Forelimb muscle (tissue), 1 donor: ENCODE results near the gene ETV1. TPM values are rescaled to one million over a fixed set of nuclear protein-coding genes. Genes with fewer than 3 reads are reported as not detected.
A peak's percentile ranks its signal among the peaks of the same experiment; 100 is the strongest.
"Not testable (repeated sequence)": the region's sequence is repeated elsewhere in the genome, so short reads cannot be mapped to it uniquely, and the experiment has no call there.

ENCODE experiments used
- DNase-seq: peaks from one replicate; pipeline ENCODE4 v3.0.0-alpha.2; 2013; ENCODE audit warnings: low read depth
- polyA plus RNA-seq: library from polyadenylated mRNA; unstranded; fragments of 120-200 nt; gene quantifications from one replicate; pipeline ENCODE4 v1.2.1, GENCODE V29; 2013; ENCODE audit not compliant: insufficient read length

The ETV1 gene
- polyA plus RNA-seq, 1 donor: 11.0 TPM

DNA sequence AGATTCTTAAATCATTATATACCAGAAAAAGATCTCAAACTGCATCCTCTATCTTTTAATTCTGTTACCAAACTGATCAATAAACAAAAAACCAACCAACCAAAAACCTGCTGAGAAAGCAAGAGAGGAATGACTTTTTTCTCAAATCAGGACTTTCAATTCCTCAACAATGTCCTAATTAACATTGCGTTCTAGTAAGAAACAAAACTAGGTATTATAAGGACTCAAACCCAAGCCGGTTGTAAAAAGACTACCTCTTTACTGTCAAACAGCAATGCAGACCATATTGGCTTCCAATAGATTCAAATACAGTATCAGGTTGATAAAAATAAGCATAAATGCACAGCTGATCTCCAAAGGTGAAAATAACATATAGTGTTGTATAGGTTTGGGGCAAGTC, 57.3 kb downstream of the ETV1 start:
- no peak for DNase-seq

DNA sequence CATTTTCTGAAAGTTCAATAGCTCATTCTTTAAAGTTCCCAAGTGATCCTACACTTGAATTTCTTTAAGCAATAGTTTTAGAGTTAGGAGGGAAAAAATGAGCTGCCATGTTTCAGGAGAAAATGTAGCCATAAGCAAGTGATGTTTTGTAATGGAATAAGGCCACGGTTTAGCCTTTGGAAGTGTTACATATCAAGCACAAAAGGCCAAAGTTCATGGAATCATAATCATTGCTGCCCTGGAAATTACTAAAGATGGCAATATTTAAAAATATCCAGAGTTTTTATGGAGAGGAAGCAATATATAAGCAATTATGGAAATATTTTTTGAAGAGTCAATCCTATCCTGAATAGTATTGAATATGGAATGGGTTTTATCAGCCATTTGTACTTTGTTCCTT, 68.4 kb downstream of the ETV1 start:
- no peak for DNase-seq

DNA sequence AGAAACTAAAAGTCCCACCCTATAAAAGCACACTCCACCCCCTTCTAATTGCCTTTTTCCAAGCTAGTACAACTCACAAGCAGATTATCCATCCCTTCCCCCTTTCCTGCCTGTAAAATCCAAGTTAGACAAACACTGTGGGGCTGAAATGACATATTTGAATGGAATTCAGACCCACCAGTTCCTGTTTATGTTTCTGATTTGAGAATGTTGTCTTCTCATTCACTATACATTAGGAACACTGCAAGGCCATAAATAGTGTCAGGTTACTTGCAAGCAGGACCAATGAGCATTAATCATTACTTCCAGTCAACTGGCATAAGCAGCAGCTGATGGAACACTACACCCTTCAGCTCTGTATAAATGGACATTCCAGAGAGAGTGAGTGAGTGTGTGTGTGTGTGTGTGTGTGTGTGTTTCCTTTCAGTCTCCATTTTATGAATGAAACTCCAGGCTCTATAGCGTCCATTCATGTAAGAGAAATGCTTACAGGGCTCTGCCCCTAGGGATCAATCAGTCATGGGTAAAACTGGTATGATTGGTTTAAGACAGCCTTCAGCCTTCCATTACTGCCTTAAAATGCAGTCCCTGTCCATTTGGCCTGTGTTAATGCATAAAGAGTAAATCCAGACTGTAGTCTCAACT, 69.3 kb downstream of the ETV1 start:
- peak; percentile 73 for DNase-seq

DNA sequence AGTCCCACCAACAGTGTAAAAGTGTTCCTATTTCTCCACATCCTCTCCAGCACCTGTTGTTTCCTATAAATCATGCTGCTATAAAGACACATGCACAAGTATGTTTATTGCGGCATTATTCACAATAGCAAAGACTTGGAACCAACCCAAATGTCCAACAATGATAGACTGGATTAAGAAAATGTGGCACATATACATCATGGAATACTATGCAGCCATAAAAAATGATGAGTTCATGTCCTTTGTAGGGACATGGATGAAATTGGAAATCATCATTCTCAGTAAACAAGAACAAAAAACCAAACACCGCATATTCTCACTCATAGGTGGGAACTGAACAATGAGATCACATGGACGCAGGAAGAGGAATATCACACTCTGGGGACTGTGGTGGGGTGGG, 71.1 kb downstream of the ETV1 start:
- DNase-seq: not testable (repeated sequence)

DNA sequence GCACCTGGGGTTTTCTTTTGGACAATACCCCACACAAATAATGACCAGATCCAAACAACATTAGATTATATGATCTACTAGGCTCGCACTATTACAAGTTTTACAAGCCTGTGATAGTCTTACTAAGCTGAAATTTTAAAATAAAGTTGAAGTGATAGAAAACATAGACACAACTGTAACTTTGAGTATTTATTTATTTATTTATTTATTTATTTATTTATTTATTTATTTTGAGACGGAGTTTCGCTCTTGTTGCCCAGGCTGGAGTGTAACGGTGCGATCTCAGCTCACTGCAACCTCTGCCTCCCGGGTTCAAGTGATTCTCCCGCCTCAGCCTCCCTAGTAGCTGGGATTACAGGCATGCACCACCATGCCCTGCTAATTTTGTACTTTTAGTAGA, 72.4 kb downstream of the ETV1 start:
- DNase-seq: not testable (repeated sequence)

DNA sequence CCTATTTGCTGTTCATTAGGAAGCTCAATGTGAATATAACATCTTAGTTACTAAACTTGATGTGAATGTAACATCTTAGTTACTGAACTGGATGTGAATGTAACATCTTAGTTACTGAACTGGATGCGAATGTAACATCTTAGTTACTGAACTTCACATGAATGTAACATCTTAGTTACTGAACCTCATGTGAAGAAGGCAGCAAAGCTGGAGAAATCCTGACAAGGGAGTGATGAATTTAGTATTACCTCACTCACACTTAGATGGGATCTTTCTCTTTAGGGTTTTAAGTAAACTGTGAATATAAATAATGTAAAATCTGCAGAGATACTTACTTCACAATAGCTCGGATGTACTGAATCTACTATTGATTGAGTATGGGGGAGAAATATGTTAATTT, 73.6 kb downstream of the ETV1 start:
- DNase-seq: no peak

DNA sequence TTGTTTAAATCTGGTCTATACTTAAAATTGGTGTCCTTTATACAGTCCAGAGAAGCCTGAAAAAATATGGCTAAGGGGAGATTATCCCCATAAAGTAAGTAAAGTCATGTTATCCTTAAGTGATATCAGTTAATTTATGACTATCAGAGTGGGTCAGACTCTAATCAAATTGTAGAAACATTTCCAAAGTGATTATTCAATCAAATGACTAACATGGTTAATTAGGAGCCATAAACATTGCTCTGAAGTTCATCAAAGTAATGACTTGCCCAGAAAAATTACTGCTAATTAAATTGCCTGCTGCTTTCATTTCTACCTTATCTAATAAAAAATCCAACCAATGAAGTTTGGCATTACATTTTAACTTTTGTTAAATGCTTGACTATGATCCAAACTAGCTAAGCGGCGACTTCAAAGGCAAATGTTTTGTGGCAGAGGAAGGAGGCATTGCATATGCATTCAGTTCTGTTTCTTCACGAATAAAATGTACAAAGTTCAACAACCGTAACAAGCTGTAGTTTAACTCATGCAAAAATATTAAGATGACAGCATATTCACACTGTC, 76.7 kb downstream of the ETV1 start:
- DNase-seq: no peak

DNA sequence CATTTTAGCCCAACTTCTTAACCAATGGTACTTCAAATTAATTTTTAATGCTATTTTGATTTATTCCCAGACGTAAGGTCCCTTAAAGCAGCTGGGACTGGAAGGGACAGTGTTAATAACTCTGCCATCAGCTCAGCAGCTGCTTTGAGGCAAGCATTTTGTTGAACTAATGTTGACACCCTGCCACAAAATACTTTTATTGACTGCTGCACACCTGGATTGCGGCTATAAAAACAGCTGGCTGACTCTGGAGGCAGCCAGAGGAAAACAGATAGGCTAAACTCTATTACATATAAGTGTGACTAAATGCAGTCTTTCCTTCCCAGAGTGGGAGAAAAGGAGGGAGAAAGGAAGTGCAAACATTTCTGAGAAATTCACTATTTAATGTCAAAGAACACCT, 77.6 kb downstream of the ETV1 start:
- no peak for DNase-seq

DNA sequence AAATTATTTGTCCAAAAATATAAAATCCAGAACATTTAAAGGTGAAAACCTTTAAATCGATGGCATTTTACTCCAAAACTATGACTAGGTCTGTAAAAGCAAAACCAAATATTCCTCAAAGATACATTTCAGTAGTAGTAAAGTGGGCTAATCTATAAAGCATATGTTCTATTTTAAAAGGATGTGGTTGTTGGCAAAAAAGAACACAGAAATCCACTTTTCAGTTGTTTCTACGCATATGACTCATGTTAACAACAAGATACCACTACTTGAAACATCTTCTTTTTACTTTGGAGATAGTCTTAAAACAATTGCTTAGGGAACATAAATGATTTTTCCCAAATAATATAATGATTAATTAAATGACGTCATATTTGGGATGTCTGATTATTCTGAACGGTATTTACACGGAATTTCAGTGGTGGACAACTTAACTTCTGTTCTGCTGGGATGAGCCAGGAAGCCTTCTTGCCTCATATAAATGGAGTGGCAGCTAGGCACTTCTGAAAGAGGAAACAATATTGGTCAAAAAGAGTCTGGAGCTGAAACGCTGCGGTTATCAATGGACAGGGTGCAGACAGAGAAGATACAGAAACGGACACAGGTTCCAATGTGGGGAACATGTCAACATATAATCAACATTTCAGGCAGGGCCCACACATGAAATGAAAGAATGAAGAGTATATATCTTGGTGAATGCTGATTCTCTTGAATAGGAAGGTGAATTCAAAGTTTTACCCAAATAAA, 78.5 kb downstream of the ETV1 start:
- DNase-seq: no peak

DNA sequence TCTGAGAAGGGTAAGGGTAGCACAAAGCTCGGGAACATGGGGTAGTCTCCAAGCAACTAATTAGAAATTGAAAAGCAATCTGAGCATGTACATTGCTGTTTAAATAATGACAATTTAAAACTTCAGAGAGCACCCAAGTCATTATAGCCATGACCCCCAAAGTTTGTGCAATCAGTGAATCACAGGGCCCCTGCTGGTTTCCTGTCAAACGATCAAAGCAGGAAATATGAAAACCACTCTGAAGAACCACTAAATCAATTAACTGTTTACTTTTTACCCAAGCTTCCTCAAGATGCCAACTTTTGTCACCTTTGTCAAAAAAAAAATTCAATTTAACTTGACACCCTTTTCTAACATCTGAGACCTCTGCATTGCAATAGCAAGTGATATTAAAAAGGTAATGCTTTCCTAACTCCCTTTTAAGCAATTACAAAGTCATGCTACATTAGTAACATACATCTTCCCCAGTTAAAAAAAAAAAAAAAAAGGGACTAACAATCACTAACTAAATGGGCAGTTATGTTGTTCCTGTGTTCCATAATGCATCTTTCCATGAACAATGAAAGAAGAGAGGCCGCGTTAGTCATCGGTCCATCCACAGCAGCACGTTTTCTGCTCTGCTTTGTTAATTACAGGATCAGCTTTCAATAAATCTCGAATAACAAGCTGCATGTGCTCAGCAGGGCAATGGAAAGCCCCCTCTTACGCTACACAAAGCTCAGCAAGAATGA, 80.6 kb downstream of the ETV1 start:
- DNase-seq: no peak

DNA sequence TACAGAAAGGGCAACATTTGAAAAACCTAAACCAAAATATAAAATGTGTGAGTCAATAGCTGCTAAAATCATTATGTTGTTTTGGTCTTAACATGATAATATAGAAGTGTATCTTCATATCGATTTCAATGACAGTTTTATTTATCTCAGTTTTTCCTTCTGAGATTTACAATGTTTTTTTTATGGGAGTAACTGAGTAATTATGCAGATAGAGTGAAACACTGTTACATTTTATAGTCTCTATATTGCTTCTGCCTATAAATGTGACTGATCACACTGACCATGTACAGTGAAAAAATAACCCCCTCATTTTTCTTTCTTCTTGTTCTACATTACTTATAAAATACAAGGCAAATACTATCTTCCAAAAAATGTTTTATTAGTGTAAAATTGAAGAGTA, 81.6 kb downstream of the ETV1 start:
- no peak for DNase-seq

DNA sequence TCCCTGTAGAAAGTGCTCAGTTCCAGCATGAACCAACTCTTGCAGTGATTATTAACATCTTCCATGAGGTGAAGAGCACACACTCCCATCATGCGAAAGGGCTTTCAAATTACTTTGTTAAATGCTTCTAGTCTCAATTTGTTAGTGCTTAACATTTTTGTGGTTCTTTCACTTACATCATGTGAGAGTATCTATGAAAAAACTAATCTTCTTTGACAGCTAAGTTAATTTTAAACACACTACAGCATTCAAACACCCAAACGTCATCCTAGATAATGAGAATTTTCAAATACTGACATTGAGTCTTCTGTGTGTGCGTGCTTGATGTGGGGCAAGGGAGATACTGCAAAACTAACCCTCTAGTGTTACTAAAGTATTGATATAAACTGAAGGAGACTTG, 84.8 kb downstream of the ETV1 start:
- no peak for DNase-seq

DNA sequence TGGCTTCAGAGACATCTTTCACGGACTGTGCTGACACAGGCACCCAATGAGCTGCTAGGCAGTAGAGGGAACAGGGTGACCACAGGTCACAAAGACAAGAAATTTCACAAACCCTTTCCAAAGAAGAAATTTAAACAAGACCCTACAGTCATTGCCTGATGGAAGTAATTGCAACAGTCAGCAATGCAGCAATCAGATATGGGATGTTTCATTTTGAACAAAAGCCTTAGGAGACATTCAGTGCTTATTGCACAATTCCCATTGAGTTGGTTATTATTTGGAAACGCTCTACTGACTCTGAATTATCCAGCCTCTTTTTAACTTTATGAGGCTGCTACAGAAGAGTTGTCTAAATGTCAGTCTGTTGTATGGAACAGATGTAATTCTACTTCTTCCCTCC, 85.5 kb downstream of the ETV1 start:
- no peak for DNase-seq

DNA sequence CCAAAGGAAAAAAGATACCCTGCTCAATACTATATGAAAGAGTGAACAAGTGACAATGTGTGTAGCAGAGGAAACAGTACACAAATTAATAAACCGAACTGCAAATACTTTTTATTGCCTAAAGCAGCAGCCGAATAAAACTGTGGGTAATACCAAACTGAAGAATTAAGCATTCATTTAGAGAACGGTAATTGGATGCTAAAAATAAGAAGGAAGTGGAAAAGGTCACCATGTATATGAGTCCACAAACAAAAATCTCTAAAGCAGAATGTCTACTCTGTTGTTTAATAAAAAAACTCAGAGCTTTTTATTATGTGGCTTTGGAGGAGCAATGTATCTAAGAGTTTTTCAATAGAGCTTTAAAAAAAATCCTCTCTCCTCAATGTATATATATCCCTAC, 87.9 kb downstream of the ETV1 start:
- no peak for DNase-seq

DNA sequence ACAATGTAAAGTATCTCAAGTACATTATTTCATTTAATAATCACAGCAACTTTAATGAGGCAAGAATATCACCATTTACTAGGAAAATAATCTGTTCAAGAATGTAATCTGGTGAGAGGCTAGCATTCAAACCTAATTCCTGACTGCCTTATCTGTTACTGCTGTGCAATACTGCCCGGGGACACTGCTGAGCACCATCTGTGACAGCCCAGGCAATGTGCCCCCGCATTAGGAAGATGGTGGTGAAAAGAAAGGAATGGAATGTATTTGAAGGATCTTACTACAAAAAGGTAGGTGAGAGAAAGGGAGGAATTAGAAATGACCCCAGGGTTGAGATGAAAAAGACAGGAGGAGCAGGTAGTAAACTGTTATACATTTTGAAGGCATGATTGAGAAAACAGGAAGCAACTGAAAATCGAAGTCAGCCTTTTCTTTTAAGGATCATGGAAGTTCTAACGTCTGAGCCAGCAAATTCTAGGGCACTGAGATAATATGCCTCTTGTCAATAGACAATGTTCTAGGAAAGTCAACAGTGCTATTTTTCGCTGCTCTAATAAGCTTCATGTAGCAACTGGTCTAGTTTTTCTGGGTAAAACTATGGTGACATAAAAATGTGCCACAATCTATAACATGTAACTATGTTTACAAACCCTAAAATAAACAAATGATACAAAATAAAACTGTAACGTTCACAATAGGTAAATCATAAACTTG, 90.4 kb downstream of the ETV1 start:
- DNase-seq: no peak

DNA sequence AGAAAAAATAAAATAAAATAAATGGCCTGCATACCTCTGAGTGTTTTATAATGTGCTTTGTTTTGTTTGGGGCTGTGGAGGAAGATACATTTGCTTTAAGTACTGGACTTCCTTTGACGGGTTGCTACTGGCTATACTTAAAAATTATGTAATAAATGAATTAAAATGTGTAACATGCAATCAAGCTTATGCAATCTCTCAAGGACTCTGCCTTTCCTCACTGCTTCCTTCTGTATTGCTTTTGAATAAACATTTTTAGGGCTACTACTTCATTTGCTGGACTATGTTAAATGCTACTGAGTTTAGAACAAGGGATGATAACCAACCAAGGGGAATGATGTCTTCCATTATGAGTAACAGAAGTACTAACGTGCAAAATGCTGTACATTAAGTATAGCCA, 91.6 kb downstream of the ETV1 start:
- DNase-seq: no peak

DNA sequence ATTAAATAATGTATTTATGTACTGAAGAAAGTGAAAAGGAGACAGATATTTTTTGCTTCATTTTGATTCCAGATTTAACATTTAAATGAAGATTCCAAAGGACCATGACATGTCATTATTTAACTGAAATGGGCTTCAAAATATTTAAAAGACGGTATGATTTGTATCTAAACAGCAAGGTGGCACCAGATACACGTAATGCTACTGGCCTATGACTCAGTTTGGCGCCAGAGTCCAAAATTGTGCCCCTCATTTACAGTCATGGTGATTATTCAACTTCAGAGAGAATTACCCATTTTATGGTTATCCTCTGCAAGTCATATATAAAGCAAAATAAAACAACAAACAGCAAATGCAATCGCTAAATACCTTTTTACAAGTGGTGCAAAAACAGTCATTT, 94.5 kb downstream of the ETV1 start:
- DNase-seq: no peak

DNA sequence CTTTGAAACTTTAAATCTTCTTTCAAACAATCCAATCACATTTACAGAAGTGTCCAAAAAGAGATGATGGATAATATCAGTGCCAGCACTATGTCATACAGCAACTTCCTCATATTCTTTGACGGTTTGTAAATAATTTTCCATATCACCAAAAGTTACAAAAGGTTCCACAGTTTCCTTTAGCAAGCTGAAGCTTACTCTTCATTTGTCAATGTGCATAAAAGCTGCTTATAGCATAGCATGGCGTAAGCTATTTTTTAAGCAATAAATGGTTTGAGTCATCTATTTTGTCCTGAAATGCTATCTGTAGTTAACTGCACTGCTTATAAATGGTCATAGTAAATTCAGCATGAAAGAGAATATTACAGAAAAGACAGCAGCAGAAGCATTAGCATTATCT, 95.1 kb downstream of the ETV1 start:
- DNase-seq: no peak

DNA sequence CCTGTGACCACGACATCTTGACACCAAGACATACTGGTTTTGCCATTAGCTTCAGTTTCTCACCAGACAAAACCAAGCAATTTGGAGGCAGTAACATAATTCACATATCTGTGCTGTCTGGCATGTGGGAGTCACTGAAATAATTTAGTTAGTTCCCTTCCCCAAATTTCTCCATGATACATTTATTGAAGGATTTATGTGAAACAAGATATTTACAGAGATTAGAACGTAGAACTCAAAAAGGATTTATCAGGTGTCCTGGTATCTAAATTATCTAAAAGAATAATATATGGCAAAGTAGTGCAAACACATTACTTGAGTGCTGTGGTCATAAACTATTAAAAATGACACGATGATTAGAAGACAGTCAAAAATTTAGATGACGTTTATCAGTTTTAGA, 98.7 kb downstream of the ETV1 start:
- no peak for DNase-seq

DNA sequence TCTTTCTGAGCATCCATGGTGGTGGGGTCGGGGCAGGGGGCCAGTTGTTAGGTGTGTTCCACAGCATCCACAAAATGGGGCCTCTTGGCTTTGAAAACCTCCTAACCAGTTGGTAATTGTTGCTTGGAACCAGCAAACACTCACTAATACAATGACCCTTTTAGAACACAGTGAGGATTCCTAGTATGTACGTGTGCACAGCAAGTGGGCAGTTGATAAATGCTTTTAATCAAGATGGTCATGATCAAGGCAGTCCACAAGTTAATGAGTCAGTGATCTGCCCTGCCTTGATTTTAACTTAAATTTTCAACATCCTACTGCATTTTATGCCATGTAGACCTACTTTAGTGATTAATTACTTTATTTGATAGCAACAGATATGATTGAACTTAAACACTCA, 103.1 kb downstream of the ETV1 start:
- DNase-seq: no peak

DNA sequence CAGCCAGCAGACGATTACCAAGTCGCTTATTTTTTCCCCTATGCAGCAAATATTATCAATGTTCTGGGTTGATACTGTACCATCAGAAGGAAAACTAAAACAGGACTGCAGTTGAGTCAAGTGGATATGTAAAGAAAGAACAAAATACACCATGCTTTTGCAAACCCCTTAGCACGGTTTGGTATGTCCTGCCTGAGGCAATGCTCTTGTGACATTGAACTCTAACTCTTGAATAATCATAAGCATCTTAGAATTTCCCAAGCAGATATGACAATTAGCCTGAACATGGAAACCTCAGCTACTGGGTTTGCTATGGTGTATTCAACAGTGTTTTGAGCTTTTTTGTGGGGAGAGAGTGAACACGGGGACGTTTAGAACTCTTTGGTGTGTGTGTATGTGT, 107.4 kb downstream of the ETV1 start:
- no peak for DNase-seq

DNA sequence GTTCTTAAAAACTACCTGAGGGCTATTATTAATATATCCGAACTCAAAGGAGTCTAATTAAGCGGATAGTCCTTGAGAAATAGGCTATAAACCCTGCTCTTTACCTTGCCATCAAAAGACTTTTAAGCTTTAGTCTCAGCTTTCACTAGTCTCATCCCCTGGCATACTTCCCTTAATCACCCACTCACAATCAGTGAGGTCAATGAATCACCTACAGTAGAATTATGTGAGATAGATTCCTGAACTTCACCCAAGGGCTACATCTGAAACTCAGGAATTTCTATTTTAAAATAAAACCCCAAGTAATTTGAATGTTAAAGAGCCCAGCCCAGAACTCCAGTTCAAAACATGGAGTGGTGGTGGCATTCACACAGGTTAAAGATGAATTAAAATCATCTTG, 108.7 kb downstream of the ETV1 start:
- DNase-seq: no peak
